HG02981 (cell line): ENCODE results near the gene RNF150.

Experiments used
- ATAC-seq: cut with Tn5 transposase; IDR thresholded peaks from one replicate; pipeline ENCODE4 v1.9.1; 2021; ENCODE audit warnings: mild to moderate bottlenecking, moderate library complexity; ENCODE audit not compliant: unreplicated experiment

RNF150 gene

GRCh38 chr4:140993370-140993769 is 139.9 kb downstream of the RNF150 start:
- no peak for ATAC-seq

GRCh38 chr4:140989944-140990343 is 143.3 kb downstream of the RNF150 start:
- no peak for ATAC-seq

- ATAC-seq: no peak
Measured at GRCh38 chr4:140986045-140986444, 147.2 kb downstream of the RNF150 start.

- ATAC-seq: no peak
Measured at GRCh38 chr4:140982613-140983340, 150.5 kb downstream of the RNF150 start.

- no peak for ATAC-seq
Measured at GRCh38 chr4:140980426-140981200, 152.7 kb downstream of the RNF150 start.

- ATAC-seq: no peak
Measured at GRCh38 chr4:140976768-140977167, 156.5 kb downstream of the RNF150 start.

GRCh38 chr4:140971077-140971792 is 162.0 kb downstream of the RNF150 start:
- no peak for ATAC-seq

GRCh38 chr4:140969296-140969695 is 164.0 kb downstream of the RNF150 start:
- ATAC-seq: no peak

- ATAC-seq: no peak
Measured at GRCh38 chr4:140968371-140968770, 164.9 kb downstream of the RNF150 start.

GRCh38 chr4:140963883-140964282 is 169.4 kb downstream of the RNF150 start:
- ATAC-seq: no peak

- ATAC-seq: no peak
Measured at GRCh38 chr4:140955641-140956040, 177.6 kb downstream of the RNF150 start.

- ATAC-seq: no peak
Measured at GRCh38 chr4:140952717-140953116, 180.6 kb downstream of the RNF150 start.

- no peak for ATAC-seq
Measured at GRCh38 chr4:140947506-140947905, 185.8 kb downstream of the RNF150 start.

GRCh38 chr4:140945106-140945505 is 188.2 kb downstream of the RNF150 start:
- ATAC-seq: no peak

GRCh38 chr4:140944572-140944971 is 188.7 kb downstream of the RNF150 start:
- no peak for ATAC-seq

GRCh38 chr4:140944199-140944515 is 189.1 kb downstream of the RNF150 start:
- no peak for ATAC-seq

GRCh38 chr4:140943486-140944198 is 189.6 kb downstream of the RNF150 start:
- no peak for ATAC-seq

GRCh38 chr4:140940589-140940988 is 192.7 kb downstream of the RNF150 start:
- no peak for ATAC-seq

GRCh38 chr4:140937866-140938265 is 195.4 kb downstream of the RNF150 start:
- ATAC-seq: no peak

GRCh38 chr4:140935254-140935653 is 198.0 kb downstream of the RNF150 start:
- ATAC-seq: no peak

GRCh38 chr4:140932501-140933045 is 200.7 kb downstream of the RNF150 start:
- no peak for ATAC-seq
